ENCODE data around the gene PCDHGA5. TPM values are rescaled to one million over a fixed set of nuclear protein-coding genes. Genes with fewer than 3 reads are reported as not detected.
"Not testable (repeated sequence)": the region's sequence is repeated elsewhere in the genome, so short reads cannot be mapped to it uniquely, and the experiment has no call there.

Gene PCDHGA5
- total RNA-seq, 4 donors from 2014 or later: 2.6 to 12.5 (median 4.8) TPM

- peaks cover 47% of the 10 kb centered on the region for H3K27me3 ChIP-seq
- H3K9me3 ChIP-seq: peaks cover 0 to 98% (median 5%) of the 10 kb centered on the region in 3 donors
Observed at GRCh38 chr5:141345327-141345726, 18.6 kb upstream of the PCDHGA5 start.

GRCh38 chr5:141346017-141346416, 17.9 kb upstream of the PCDHGA5 start:
- H3K27me3 ChIP-seq: peaks cover 48% of the 10 kb centered on the region

More at GRCh38 chr5:141345327-141345726, 18.6 kb upstream of the PCDHGA5 start:
- Histone ChIP-seq H3K27ac (no peak overlapping the region), H3K4me3 (no peak overlapping the region), H3K36me3 (peaks cover 0 to 9% of the 10 kb centered on the region in 2 donors), H3K4me1 (no peaks in the 10 kb centered on the region)
- TF ChIP-seq POLR2A (IDR thresholded peaks at IDR 0.05): no peak
- no peak for TF ChIP-seq POLR2AphosphoS5 (IDR thresholded peaks at IDR 0.05)
- no peak for TF ChIP-seq EP300 (IDR thresholded peaks at IDR 0.05)
- TF ChIP-seq CTCF (IDR thresholded peaks at IDR 0.05): no peak
- 27 to 31% methylated on average over 8 to 11 of the region's 20 CpGs for WGBS, 2 donors (ENCODE audit: low coverage in 1 of 2)
- no peak for ATAC-seq

GRCh38 chr5:141349917-141350619, 13.9 kb upstream of the PCDHGA5 start, which contains the start of gene PCDHGB1:
PCDHGB1 (plus strand) TSS chr5:141350099; CDS start chr5:141350261, 162 bp downstream.
- WGBS, 2 donors (ENCODE audit: low coverage in 1 of 2): 17 to 29% methylated on average over 12 to 24 of the region's 29 CpGs
- ATAC-seq: no peak
- Histone ChIP-seq H3K4me3 (peak within 1 kb of the TSS in 1 of 2 donors; percentile 36), H3K36me3 (peaks cover 0 to 15% of the 10 kb centered on the region in 2 donors), H3K9me3 (peaks cover 0 to 96% (median 0%) of the 10 kb centered on the region in 3 donors), H3K27me3 (peaks cover 48% of the 10 kb centered on the region), H3K27ac (no peak within 1 kb of the TSS), H3K4me1 (no peaks in the 10 kb centered on the region)
- TF ChIP-seq POLR2AphosphoS5 (IDR thresholded peaks at IDR 0.05): no peak
- TF ChIP-seq CTCF (IDR thresholded peaks at IDR 0.05): peak in 3 of 4 experiments; percentile 21 to 47 (median 34)

More at GRCh38 chr5:141346017-141346416, 17.9 kb upstream of the PCDHGA5 start:
- H3K4me1 ChIP-seq, ATAC-seq, H3K36me3 ChIP-seq, H3K27ac ChIP-seq, H3K4me3 ChIP-seq: not testable (repeated sequence)
- 14 to 60% methylated on average over 1 to 2 of the region's 35 CpGs for WGBS, 2 donors (ENCODE audit: low coverage in 1 of 2)
- H3K9me3 ChIP-seq: peaks cover 0 to 98% (median 5%) of the 10 kb centered on the region in 3 donors

GRCh38 chr5:141351591-141351990, 12.4 kb upstream of the PCDHGA5 start:
- Histone ChIP-seq H3K4me3 (no peak overlapping the region), H3K4me1 (no peaks in the 10 kb centered on the region), H3K27ac (no peak overlapping the region), H3K36me3 (peaks cover 0 to 23% of the 10 kb centered on the region in 2 donors), H3K9me3 (peaks cover 0 to 96% (median 0%) of the 10 kb centered on the region in 3 donors), H3K27me3 (peaks cover 39% of the 10 kb centered on the region)
- TF ChIP-seq CTCF (IDR thresholded peaks at IDR 0.05): no peak
- no peak for TF ChIP-seq EP300 (IDR thresholded peaks at IDR 0.05)
- no peak for TF ChIP-seq POLR2A (IDR thresholded peaks at IDR 0.05)
- no peak for TF ChIP-seq POLR2AphosphoS5 (IDR thresholded peaks at IDR 0.05)
- ATAC-seq: no peak
- 20% methylated on average over 1 of the region's 36 CpGs; no CpG with 5 or more reads in 1 of the 2 donors for WGBS, 2 donors (ENCODE audit: low coverage in 1 of 2)

GRCh38 chr5:141354900-141355469, 9.0 kb upstream of the PCDHGA5 start, which contains the start of gene PCDHGA4:
PCDHGA4 (plus strand) TSS chr5:141355021; CDS start chr5:141355108, 87 bp downstream.
- H3K9me3 ChIP-seq: peaks cover 0 to 98% (median 0%) of the 10 kb centered on the region in 3 donors
- WGBS, 2 donors (ENCODE audit: low coverage in 1 of 2): 12 to 20% methylated on average over 5 to 14 of the region's 29 CpGs
- no peak within 1 kb of the TSS for H3K27ac ChIP-seq
- H3K27me3 ChIP-seq: peaks cover 33% of the 10 kb centered on the region
- TF ChIP-seq CTCF (IDR thresholded peaks at IDR 0.05) (peak in 3 of 4 experiments; percentile 14 to 47 (median 23)), EP300 (IDR thresholded peaks at IDR 0.05) (no peak), POLR2A (IDR thresholded peaks at IDR 0.05) (no peak)
- H3K4me3 ChIP-seq: peak within 1 kb of the TSS; percentile 0 to 38
- ATAC-seq: no peak
- no peaks in the 10 kb centered on the region for H3K4me1 ChIP-seq
- H3K36me3 ChIP-seq: peaks cover 0 to 28% of the 10 kb centered on the region in 2 donors

Measured in gastroesophageal sphincter (tissue), 4 donors.